SH-SY5Y (cell line): ENCODE results near the gene NPIPA3.

ENCODE experiments used
- GATA2 ChIP-seq: IDR thresholded peaks from 2 replicates; pipeline ENCODE4 v1.6.1; 2011; ENCODE audit warnings: mild to moderate bottlenecking, low read depth, low read length
- GATA3 ChIP-seq: IDR thresholded peaks from 2 replicates; pipeline ENCODE4 v1.6.1; 2011; ENCODE audit warnings: low read depth, mild to moderate bottlenecking, low read length, moderate library complexity

GRCh38 chr16:14681115-14681514, 22.1 kb upstream of the NPIPA3 start:
- TF ChIP-seq GATA2: no peak
- TF ChIP-seq GATA3: no peak
